ENCODE data around the gene SLC25A44.

The SLC25A44 gene

GRCh38 chr1:156230473-156230837 is 36.6 kb downstream of the SLC25A44 start:
- TF ChIP-seq CTCF (IDR thresholded peaks at IDR 0.05; ENCODE audit: low read depth, low read length, missing control alignments) = no peak
- H3K4me3 ChIP-seq (ENCODE audit: low read depth, low read length) = no peak overlapping the region
- DNase-seq (ENCODE audit: low read depth) = no peak

DNA sequence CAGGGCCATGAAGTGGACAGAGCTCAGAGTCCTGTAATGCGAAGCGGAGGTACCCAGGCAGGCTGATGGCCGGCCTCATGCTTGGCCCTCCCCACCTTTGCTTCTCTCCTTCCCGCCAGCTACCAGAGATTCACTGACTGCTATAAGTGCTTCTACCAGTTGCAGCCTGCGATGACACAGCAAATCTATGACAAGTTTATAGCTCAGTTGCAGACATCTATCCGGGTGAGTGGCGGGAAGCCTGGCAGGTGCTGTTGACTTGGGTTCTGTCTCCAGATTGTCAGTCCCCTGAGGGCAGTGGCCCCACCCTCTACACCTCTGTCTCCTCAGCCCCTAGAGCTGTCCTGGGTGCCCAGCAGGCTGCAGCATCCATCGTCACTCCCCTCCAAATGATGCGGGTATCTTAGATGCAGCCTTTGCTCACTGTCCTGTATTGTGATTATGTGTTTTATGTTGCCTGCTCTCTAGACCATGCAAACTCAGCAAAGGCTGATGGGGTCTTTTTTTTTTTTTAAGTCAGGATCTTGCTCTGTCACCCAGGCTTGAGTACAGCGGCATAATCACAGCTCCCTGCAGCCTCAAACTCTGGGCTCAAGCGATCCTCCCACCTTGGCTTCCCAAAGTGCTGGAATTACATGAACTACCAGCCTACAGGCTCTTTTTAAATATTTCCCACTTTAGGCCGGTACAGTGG is 38.4 kb downstream of the SLC25A44 start:
- H3K4me3 ChIP-seq (ENCODE audit: low read depth, low read length) = no peak overlapping the region
- TF ChIP-seq CTCF (IDR thresholded peaks at IDR 0.05; ENCODE audit: low read depth, low read length, missing control alignments) = no peak
- no peak for DNase-seq (ENCODE audit: low read depth)

GRCh38 chr1:156233426-156234127 is 39.7 kb downstream of the SLC25A44 start:
- DNase-seq (ENCODE audit: low read depth) = no peak
- H3K4me3 ChIP-seq (ENCODE audit: low read depth, low read length) = no peak overlapping the region

GRCh38 chr1:156236164-156236563 is 42.3 kb downstream of the SLC25A44 start:
- DNase-seq (ENCODE audit: low read depth) = no peak
- TF ChIP-seq CTCF (IDR thresholded peaks at IDR 0.05; ENCODE audit: low read depth, low read length, missing control alignments) = no peak
- no peak overlapping the region for H3K4me3 ChIP-seq (ENCODE audit: low read depth, low read length)

More at GRCh38 chr1:156233426-156234127, 39.7 kb downstream of the SLC25A44 start:
- no peak for TF ChIP-seq CTCF (IDR thresholded peaks at IDR 0.05; ENCODE audit: low read depth, low read length, missing control alignments)

DNA sequence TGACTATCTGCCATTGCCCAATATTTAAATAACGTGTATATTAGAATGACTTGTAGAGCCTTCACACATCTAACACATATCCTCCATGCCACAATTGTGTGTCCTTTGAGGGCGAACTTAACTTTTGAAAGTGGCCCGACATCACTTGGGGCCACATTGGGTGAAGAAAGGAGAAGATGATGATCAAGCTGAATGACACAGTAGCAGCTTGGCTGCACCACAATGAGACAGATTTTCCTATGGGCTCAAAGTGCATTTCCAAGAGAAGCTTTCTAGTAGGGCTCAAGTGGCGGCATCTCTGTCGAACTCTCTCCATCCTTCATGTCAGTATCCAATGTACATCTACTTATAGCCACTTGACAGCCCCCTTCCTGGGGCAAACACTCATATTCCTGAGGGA is 44.3 kb downstream of the SLC25A44 start:
- DNase-seq (ENCODE audit: low read depth) = no peak
- no peak for TF ChIP-seq CTCF (IDR thresholded peaks at IDR 0.05; ENCODE audit: low read depth, low read length, missing control alignments)
- H3K4me3 ChIP-seq (ENCODE audit: low read depth, low read length) = no peak overlapping the region

GRCh38 chr1:156241311-156241811 is 47.5 kb downstream of the SLC25A44 start:
- DNase-seq (ENCODE audit: low read depth) = no peak
- no peak for TF ChIP-seq CTCF (IDR thresholded peaks at IDR 0.05; ENCODE audit: low read depth, low read length, missing control alignments)

More at GRCh38 chr1:156241311-156241811, 47.5 kb downstream of the SLC25A44 start:
- H3K4me3 ChIP-seq (ENCODE audit: low read depth, low read length) = no peak overlapping the region
